ENCODE results near the gene TNFRSF8.

GRCh38 chr1:12098786-12099185, 35.7 kb downstream of the TNFRSF8 start:
- TF ChIP-seq CTCF (IDR thresholded peaks at IDR 0.05) (no peak), POLR2A (IDR thresholded peaks at IDR 0.05) (no peak), POLR2AphosphoS5 (IDR thresholded peaks at IDR 0.05) (no peak)
